Measurements from ENCODE around the gene CPNE2. TPM values are rescaled to one million over a fixed set of nuclear protein-coding genes. Genes with fewer than 3 reads are reported as not detected.
"Not testable (repeated sequence)": the region's sequence is repeated elsewhere in the genome, so short reads cannot be mapped to it uniquely, and the experiment has no call there.

CPNE2 gene
- total and polyA plus RNA-seq, 4 donors = 6.8 to 14.6 (median 11.0) TPM

GRCh38 chr16:57062329-57062728 is 30.1 kb upstream of the CPNE2 start:
- no peak for DNase-seq (ENCODE audit: low spot score)
- Histone ChIP-seq H3K9me3 (ENCODE audit: control insufficient read depth in 4 of 4, low read length in 3 of 4) (no peaks in the 10 kb centered on the region), H3K9ac (ENCODE audit: low read depth in 1 of 2, low read length in 2 of 2) (peak overlapping the region in 1 of 2 donors; percentile 34), H3K36me3 (ENCODE audit: control insufficient read depth in 4 of 4, insufficient read depth in 3 of 4, low read depth in 1 of 4, low read length in 3 of 4) (peaks cover 0 to 7% (median 1%) of the 10 kb centered on the region in 4 donors), H3K4me1 (ENCODE audit: control insufficient read depth in 4 of 4, insufficient read depth in 4 of 4, low read length in 3 of 4) (peaks cover 5 to 17% (median 9%) of the 10 kb centered on the region in 4 donors), H3K27ac (ENCODE audit: low read depth in 1 of 2, low read length in 2 of 2) (peak overlapping the region; percentile 78 to 85), H3K27me3 (ENCODE audit: control insufficient read depth in 4 of 4, insufficient read depth in 4 of 4, low read length in 3 of 4) (no peaks in the 10 kb centered on the region), H3K4me3 (ENCODE audit: low read depth in 1 of 3, low read length in 3 of 3) (no peak overlapping the region)
- TF ChIP-seq FOXA2 (IDR thresholded peaks at IDR 0.05) = no peak
- TF ChIP-seq TAF1 (conservative IDR thresholded peaks at IDR 0.05) = no peak
- TF ChIP-seq HNF4G (IDR thresholded peaks at IDR 0.05) = no peak
- TF ChIP-seq CTCF (IDR thresholded peaks at IDR 0.05; ENCODE audit: low read depth, low read length, missing input control) = no peak
- peak; percentile 65 to 66 for TF ChIP-seq RXRA (IDR thresholded peaks at IDR 0.05)
- TF ChIP-seq ZBTB33 (IDR thresholded peaks at IDR 0.05) = no peak
- TF ChIP-seq NR2F2 (IDR thresholded peaks at IDR 0.05) = peak; percentile 39
- TF ChIP-seq SP1 (IDR thresholded peaks at IDR 0.05) = peak; percentile 67
- no peak for TF ChIP-seq REST (IDR thresholded peaks at IDR 0.05)
- TF ChIP-seq RAD21 (IDR thresholded peaks at IDR 0.05) = no peak
- TF ChIP-seq GABPA (IDR thresholded peaks at IDR 0.05 in 1 of 2, conservative IDR thresholded peaks at IDR 0.05 in 1 of 2) = no peak
- no peak for TF ChIP-seq MAX (IDR thresholded peaks at IDR 0.05)
- TF ChIP-seq ATF3 (IDR thresholded peaks at IDR 0.05) = peak; percentile 79
- TF ChIP-seq FOXA1 (IDR thresholded peaks at IDR 0.05) = no peak
- TF ChIP-seq YY1 (IDR thresholded peaks at IDR 0.05) = no peak
- TF ChIP-seq EGR1 (IDR thresholded peaks at IDR 0.05; ENCODE audit: low read depth in 2 of 2) = no peak
- TF ChIP-seq JUND (IDR thresholded peaks at IDR 0.05) = peak; percentile 59 to 94
- TF ChIP-seq HNF4A (conservative IDR thresholded peaks at IDR 0.05) = peak; percentile 24 to 28
- WGBS = 61% methylated on average over 8 of the region's 8 CpGs

- not testable (repeated sequence) for H3K9me3 ChIP-seq (ENCODE audit: control insufficient read depth in 4 of 4, low read length in 3 of 4); H3K27ac ChIP-seq (ENCODE audit: low read depth in 1 of 2, low read length in 2 of 2); DNase-seq (ENCODE audit: low spot score); H3K4me3 ChIP-seq (ENCODE audit: low read depth in 1 of 3, low read length in 3 of 3); H3K27me3 ChIP-seq (ENCODE audit: control insufficient read depth in 4 of 4, insufficient read depth in 4 of 4, low read length in 3 of 4); H3K9ac ChIP-seq (ENCODE audit: low read depth in 1 of 2, low read length in 2 of 2); H3K36me3 ChIP-seq (ENCODE audit: control insufficient read depth in 4 of 4, insufficient read depth in 3 of 4, low read depth in 1 of 4, low read length in 3 of 4)
- H3K4me1 ChIP-seq (ENCODE audit: control insufficient read depth in 4 of 4, insufficient read depth in 4 of 4, low read length in 3 of 4) = peaks cover 5 to 17% (median 9%) of the 10 kb centered on the region in 4 donors
- WGBS = 96% methylated on average over 8 of the region's 8 CpGs
These were observed 29.2 kb upstream of the CPNE2 start for GRCh38 chr16:57063189-57063588.
